LNCaP clone FGC (cell line): Measurements from ENCODE around the gene ZNF691.

Experiments
- DNase-seq: peaks from one replicate; pipeline ENCODE4 v3.0.0-alpha.2; 2011; ENCODE audit warnings: low read depth
- H3K4me3 ChIP-seq: 2 replicates; pipeline ENCODE4 v1.5.1; 2011; ENCODE audit warnings: mild to moderate bottlenecking, low read depth, low read length, control low read depth
- CTCF ChIP-seq: IDR thresholded peaks from 2 replicates; pipeline ENCODE4 v1.5.1; 2012; ENCODE audit warnings: mild to moderate bottlenecking; ENCODE audit not compliant: control insufficient read depth, insufficient read depth; ENCODE audit errors: extremely low read depth

Gene ZNF691

GRCh38 chr1:42832641-42833240 lies 13.7 kb upstream of the ZNF691 start:
- TF ChIP-seq CTCF: no peak
- H3K4me3 ChIP-seq: no peak overlapping the region
- no peak for DNase-seq

- DNase-seq: no peak
- H3K4me3 ChIP-seq: no peak overlapping the region
- no peak for TF ChIP-seq CTCF
Measured at GRCh38 chr1:42833981-42834380, 12.4 kb upstream of the ZNF691 start.

DNA sequence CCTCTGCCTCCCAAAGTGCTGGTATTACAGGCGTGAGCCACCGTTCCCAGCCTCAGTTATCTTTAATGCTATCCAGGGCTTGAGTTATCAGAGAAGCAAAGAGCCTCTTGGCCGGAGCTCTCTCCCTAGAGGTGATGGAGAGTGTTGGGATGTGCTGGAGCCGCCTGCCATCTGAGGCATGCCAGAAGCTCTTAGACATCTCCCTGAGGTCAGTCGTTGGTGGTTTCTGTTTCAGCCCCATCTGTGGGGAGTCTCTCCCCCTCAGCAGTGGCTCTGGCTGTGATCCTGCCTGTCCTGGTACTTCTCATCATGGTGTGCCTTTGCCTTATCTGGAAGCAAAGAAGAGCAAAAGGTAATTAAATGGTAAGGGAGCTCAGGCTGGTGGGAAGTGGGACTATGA lies 11.6 kb upstream of the ZNF691 start:
- no peak for TF ChIP-seq CTCF
- no peak for DNase-seq

GRCh38 chr1:42835422-42835821 lies 11.0 kb upstream of the ZNF691 start:
- no peak for DNase-seq
- no peak for TF ChIP-seq CTCF
- H3K4me3 ChIP-seq: no peak overlapping the region

More for the DNA sequence above, 11.6 kb upstream of the ZNF691 start:
- H3K4me3 ChIP-seq: no peak overlapping the region

DNA sequence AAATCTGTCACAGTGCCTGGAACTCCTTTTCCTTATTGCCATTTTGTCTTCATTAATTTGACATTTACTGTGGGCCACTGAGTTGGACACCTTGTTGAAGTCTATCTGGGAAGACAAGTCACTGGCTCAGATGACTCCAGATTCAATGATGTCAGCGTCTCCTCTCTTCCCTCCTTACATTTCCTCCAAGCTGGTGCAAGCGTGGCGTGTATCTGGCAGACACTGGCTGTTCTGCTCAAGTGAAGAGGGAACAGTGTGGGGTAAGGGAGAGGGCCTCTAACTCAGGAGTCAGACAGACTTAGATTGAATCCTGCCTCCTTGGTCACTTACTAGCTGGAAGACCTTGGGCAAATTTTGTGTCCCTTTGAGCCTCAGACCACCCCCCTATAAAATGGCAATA lies 8.7 kb upstream of the ZNF691 start:
- H3K4me3 ChIP-seq: no peak overlapping the region
- DNase-seq: no peak
- TF ChIP-seq CTCF: no peak

- H3K4me3 ChIP-seq: no peak overlapping the region
- DNase-seq: no peak
- no peak for TF ChIP-seq CTCF
Measured at GRCh38 chr1:42838482-42839190, 7.8 kb upstream of the ZNF691 start.

GRCh38 chr1:42841010-42841409 lies 5.4 kb upstream of the ZNF691 start:
- no peak for TF ChIP-seq CTCF
- DNase-seq: peak; percentile 96
- H3K4me3 ChIP-seq: no peak overlapping the region
